SHP77 treated with DMSO at 0.1 percent for 48 hours (cell line): ENCODE results near the gene USP10.

ENCODE experiments used
- DNase-seq: peaks from one replicate; lab custom pipeline; 2025; lab: John Stamatoyannopoulos, UW

Gene USP10

DNA sequence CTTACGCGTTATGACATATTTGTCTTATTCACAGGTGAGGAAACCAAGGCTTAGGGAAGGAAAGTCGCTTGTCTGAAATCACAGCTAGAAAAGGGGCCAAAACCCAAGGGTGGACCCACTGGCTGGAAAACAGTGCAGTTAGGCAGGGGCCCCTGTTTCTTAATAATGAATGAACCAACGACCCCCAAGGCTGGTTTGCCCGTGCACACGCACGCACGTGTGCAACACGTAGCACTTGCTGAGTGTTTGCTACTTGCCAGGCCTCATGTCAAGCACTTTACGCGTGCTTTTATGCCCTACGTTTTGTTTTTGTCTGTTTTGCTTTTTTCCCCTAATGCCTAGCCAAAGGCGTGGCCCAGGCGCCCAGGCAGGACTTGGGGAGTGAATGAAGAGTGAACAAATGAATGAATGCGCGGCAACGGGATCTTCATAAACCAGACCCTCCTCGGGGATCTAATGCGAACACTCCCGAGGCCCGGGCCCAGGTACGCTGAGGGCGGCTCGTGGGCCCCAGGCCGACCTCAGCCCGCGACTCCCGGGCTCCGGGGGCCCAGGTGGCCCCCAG lies 571 bp upstream of the USP10 start:
- DNase-seq: no peak

DNA sequence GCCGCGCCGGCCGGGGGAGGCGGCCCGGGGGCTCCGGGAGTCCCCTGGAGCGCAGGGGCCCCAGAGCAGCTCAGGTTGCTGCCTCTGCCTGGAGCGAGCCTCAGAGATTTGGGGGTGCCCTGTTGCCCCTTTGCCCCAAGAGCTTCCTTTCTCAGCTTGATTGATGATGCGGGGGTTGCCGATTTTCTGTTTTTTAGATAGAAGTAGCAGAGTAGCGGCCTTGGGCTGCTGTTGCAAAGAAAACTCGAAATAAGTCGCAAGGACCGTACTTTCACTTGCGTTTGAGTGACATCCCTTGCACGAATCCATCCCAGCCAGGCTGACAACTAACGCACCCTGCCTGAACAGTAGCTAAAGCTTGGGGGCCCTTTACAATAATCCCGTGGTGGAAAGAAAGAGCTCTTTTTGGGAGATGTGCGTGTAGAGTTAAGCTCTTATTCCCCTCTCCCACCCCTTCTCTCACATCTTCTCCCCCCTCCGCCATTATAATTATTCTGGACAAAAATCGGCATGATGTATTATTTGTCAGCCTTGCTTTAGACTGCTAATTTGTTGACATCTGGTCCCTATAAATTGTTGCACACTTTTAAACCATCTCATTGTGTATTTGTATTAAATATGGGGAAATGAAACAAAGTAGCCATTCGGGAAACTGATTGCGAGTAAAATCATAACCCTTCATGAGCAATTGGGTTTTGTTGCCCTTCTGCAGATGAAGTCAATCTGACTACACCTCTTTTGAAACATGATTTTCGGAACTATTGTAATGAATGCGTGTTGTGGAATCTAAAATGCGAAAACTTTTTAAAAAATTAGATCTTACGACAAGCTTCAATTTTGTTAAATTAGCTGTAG lies 873 bp downstream of the USP10 start:
- DNase-seq: no peak

DNA sequence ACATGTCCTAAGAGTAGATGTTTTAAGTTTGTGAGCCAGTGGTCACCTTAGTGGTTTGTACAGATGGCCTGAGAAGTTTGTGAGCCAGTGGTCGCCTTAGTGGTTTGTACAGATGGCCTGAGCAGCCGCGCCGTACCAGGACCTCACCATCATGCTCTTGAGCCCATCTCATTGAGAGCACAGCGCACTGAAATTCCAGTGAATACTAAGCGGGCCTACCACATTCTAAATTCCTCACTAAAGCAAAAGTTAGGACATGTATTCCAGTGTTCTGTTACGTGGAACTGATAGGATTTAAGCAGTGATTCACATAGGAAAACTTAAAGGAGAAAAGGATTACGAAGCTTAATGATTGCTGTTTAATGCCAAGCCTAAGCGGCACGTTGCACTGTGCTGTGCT lies 3.9 kb downstream of the USP10 start:
- no peak for DNase-seq

GRCh38 chr16:84704253-84704652 lies 4.5 kb downstream of the USP10 start:
- DNase-seq: no peak

- DNase-seq: no peak
These were observed 7.1 kb downstream of the USP10 start for GRCh38 chr16:84706856-84707255.

DNA sequence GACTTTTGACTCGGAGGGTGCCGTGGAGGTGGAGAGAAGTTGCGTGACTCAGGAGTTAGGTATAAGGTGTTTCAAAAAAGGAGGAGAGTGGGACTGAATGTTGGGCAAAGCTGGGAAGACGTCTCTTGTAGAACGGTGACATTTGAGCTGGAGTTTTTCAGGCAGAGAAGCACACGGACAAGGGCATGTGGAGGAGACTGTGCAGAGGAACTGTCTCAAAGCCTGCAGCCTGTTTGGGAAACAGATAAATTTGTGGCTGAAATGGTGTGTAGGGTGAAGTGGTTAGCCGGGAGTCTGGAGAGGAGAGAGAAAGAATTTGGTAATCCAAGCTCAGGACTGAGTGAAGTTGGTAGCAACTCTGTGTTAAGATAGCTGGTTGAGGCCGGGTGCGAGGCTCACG lies 9.8 kb downstream of the USP10 start:
- no peak for DNase-seq

GRCh38 chr16:84710686-84711085 lies 10.9 kb downstream of the USP10 start:
- DNase-seq: no peak

DNA sequence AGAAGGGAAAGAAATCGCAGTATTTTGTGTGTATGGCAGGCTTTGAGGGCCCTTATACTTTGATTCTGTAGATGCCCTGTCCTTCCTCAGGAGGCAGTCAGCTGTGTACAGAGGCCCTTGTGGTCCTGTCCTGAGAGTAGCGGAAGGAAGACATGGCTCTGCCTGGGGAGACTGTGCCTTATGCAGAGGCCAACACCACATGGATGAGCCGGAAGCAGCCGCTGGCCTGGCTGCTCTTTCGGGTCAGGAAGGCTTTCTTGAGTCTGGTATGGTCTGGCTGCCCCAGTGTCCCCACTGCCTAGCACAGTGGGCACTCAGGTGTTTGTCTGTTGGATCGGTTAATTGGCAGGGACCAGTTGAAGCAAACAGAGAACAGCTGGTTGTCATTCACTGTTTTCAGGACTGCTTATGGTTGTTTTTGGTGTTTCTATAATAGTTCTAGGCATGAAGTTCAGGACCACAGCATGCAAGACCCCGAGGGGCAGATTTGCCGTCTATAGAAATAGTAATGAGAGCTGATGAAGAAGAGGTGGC lies 12.4 kb downstream of the USP10 start:
- no peak for DNase-seq

- DNase-seq: no peak
These were observed 13.3 kb downstream of the USP10 start for GRCh38 chr16:84712801-84713775.

GRCh38 chr16:84714028-84714427 lies 14.2 kb downstream of the USP10 start:
- DNase-seq: no peak

DNA sequence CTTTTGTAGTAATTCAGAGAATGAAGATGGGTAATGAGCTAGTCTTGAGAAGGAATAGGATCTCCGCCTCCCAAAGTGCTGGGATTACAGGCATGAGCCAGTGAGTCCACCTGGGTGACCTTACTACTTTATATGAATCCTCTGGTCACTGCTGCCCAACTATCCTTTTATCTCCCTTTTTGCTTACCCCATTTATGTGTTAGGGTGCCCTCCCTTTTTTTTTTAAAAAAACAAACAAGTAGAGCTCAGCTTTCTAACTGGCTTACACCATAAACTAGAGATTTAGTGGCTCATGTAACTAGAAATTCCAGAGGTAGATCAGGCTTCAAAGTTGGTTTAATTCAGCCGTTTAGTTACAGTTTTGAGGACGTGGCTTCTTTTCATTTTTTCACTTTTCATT lies 15.6 kb downstream of the USP10 start:
- DNase-seq: no peak

GRCh38 chr16:84715854-84716253 lies 16.1 kb downstream of the USP10 start:
- DNase-seq: no peak

- DNase-seq: no peak
These were observed 16.9 kb downstream of the USP10 start for GRCh38 chr16:84716740-84717139.

DNA sequence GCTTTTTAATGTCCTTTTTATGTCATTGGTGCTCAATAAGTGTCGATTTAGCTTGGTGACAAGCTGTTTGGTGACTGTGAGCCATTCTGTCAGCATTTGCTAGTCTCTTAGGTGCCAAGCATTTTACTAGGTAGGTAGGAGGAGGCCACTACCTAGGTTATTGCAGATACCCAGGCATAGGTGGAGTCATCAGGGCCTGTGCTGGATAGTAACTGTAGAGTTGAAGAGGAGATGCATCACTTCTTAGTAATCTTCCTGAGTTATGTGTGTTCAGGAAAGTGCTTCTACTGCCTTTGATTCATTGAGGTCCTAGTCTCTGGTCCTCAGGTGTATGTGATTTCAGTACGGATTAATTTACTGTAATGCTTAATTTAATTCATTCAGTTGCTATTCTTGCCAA lies 17.7 kb downstream of the USP10 start:
- DNase-seq: no peak

- DNase-seq: no peak
These were observed 20.4 kb downstream of the USP10 start for GRCh38 chr16:84720177-84720579.

DNA sequence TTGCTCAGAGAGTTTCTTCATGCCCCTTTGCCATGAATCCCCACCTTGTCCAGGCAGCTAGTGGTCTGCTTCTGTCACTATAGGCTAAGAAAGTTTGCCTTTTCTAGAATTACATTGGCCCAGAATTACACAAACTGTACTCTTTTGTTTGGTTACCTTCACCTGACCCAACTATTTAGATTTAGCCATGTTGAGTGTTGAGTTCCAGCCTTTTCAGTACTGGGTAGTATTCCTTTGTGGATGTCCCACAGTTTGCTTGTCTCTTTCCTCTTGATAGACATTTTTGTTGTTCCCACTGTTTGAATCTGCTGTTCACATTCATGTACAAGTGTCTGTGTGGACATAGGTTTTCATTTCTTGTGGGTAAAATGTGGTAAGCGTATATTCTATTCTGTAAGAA lies 22.3 kb downstream of the USP10 start:
- DNase-seq: no peak

GRCh38 chr16:84723906-84724305 lies 24.1 kb downstream of the USP10 start:
- no peak for DNase-seq

- DNase-seq: no peak
These were observed 25.0 kb downstream of the USP10 start for GRCh38 chr16:84724606-84725309.

GRCh38 chr16:84725481-84726078 lies 25.8 kb downstream of the USP10 start:
- DNase-seq: no peak

DNA sequence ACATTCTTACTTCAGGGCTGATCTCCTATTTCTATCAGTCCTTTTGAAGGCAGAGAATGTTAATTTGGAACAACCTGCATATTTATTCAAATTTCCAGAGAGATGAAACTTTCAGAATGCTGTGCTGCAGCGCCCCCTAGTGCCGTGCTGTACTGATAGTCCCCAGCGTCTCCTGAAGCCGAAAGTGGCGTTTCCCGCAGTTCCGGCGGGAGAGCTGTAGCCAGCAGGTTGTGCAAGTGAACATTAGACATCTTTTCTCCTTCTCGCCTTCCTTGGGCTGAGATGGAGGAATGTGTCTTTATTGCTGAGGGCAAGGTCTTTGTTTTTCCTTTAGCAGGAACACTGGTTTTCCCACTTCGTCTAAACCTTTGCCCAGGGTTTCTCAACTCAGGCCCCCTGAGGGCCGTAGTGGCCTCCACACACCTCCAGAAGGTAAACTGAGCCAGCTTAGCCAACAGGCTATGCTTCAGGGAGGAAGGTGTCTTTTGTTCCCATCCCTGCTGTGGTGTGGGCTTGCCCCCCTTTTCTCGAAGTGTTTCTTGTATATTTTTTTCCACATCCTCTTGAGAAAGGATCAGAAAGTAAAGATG lies 26.4 kb downstream of the USP10 start:
- peak; percentile 41 for DNase-seq
